NCI-H2227 (cell line): Measurements from ENCODE around the gene GRN.

ENCODE experiments used
- DNase-seq: peaks from one replicate; lab custom pipeline; 2025; ENCODE audit not compliant: unreplicated experiment; lab: John Stamatoyannopoulos, UW

GRN gene

GRCh38 chr17:44344939-44345453 is at the start of gene GRN:
Gene GRN, plus strand, starts transcription at chr17:44345302. Its CDS starts 3,863 bp downstream, at chr17:44349165.
- DNase-seq = peak; percentile 98

- DNase-seq = no peak
These were observed 47.1 kb upstream of the GRN start for GRCh38 chr17:44297975-44298374.

GRCh38 chr17:44304651-44305050 is 40.5 kb upstream of the GRN start:
- DNase-seq = no peak

GRCh38 chr17:44307387-44308186 is 37.5 kb upstream of the GRN start:
- peak; percentile 85 for DNase-seq

- peak; percentile 95 for DNase-seq
These were observed 36.7 kb upstream of the GRN start, which contains the start of gene RUNDC3A for GRCh38 chr17:44308320-44308818. Gene RUNDC3A, plus strand, starts transcription at chr17:44308601. Its CDS starts 232 bp downstream, at chr17:44308833.

- DNase-seq = peak; percentile 70
These were observed 36.2 kb upstream of the GRN start for GRCh38 chr17:44308865-44309264.

GRCh38 chr17:44309472-44309871 is 35.6 kb upstream of the GRN start:
- no peak for DNase-seq

- no peak for DNase-seq
These were observed 34.9 kb upstream of the GRN start for GRCh38 chr17:44310188-44310587.

GRCh38 chr17:44310609-44311376 is 34.3 kb upstream of the GRN start:
- DNase-seq = no peak

- no peak for DNase-seq
These were observed 33.4 kb upstream of the GRN start for GRCh38 chr17:44311562-44312181.

GRCh38 chr17:44312396-44313104 is 32.6 kb upstream of the GRN start:
- DNase-seq = no peak

- DNase-seq = no peak
These were observed 31.1 kb upstream of the GRN start for GRCh38 chr17:44314031-44314430.

GRCh38 chr17:44314524-44314868 is 30.6 kb upstream of the GRN start:
- DNase-seq = no peak

- no peak for DNase-seq
These were observed 30.0 kb upstream of the GRN start for GRCh38 chr17:44314869-44315661.

- no peak for DNase-seq
These were observed 29.1 kb upstream of the GRN start for GRCh38 chr17:44315760-44316731.

- no peak for DNase-seq
These were observed 27.6 kb upstream of the GRN start for GRCh38 chr17:44317545-44317944.

- no peak for DNase-seq
These were observed 26.8 kb upstream of the GRN start for GRCh38 chr17:44318077-44318892.

- DNase-seq = no peak
These were observed 25.0 kb upstream of the GRN start for GRCh38 chr17:44320066-44320465.
